Tibial nerve (tissue), 3 donors: ENCODE measurements around the gene RAP1B.

Source experiments
- CTCF ChIP-seq, 5 experiments: fragments of 200-600 bp in 3 of 5; fragments of 450-650 bp in 2 of 5; sonication (generic) in 3 of 5; IDR thresholded peaks; one replicate each; pipeline ENCODE4 v1.5.1; 2016 to 2019; ENCODE audit warnings: antibody characterized with exemption in 5 of 5, mild to moderate bottlenecking in 3 of 5, moderate library complexity in 2 of 5
- POLR2A ChIP-seq, 2 donors: fragments of 450-650 bp; IDR thresholded peaks; one replicate each; pipeline ENCODE4 v1.6.1; 2017; ENCODE audit warnings: antibody characterized with exemption in 2 of 2, mild to moderate bottlenecking in 2 of 2, moderate library complexity in 2 of 2

DNA sequence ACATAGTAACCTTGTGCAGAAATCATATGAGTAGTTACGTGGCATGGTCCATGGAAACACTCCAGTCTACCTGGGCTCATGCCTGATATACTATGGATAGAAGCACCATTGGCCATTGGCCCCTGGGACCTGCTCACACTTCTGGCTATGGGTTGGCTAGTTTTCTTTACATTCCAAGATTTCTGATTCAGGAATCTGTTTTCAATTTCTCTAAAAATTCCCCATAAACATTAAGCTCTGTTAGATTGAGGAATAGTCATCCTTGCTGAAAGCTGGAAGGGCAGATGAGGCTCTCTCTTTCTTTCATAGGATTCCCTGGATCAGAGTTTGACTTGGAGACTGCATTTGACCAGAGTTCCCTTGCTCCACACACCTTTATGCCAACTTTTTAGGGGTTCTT is 37.3 kb upstream of the RAP1B start:
- TF ChIP-seq CTCF (IDR thresholded peaks at IDR 0.05) (no peak), POLR2A (IDR thresholded peaks at IDR 0.05) (no peak)
